HUES64 (cell line): Measurements from ENCODE around the gene ENOX1.
A peak's percentile ranks its signal among the peaks of the same experiment; 100 is the strongest.

Experiments
- H3K27ac ChIP-seq: 2 replicates; pipeline ENCODE4 v1.7.0; 2013; ENCODE audit warnings: low read depth, low read length, inconsistent platforms
- H3K27me3 ChIP-seq: 2 replicates; pipeline ENCODE4 v1.6.1; 2013; ENCODE audit warnings: mild to moderate bottlenecking, low read length; ENCODE audit not compliant: insufficient read depth
- H3K36me3 ChIP-seq: 2 replicates; pipeline ENCODE4 v1.6.1; 2013; ENCODE audit warnings: mild to moderate bottlenecking, low read length; ENCODE audit not compliant: insufficient read depth
- H3K4me1 ChIP-seq: 2 replicates; pipeline ENCODE4 v1.6.1; 2013; ENCODE audit warnings: mild to moderate bottlenecking, low read length, moderate library complexity; ENCODE audit not compliant: insufficient read depth
- H3K4me3 ChIP-seq: 2 replicates; pipeline ENCODE4 v1.5.1; 2013; ENCODE audit warnings: mild to moderate bottlenecking, low read length, moderate library complexity
- H3K9ac ChIP-seq: 2 replicates; pipeline ENCODE4 v1.6.1; 2013; ENCODE audit warnings: mild to moderate bottlenecking, low read depth, low read length
- H3K9me3 ChIP-seq: 2 replicates; pipeline ENCODE4 v1.6.1; 2013; ENCODE audit warnings: low read depth, low read length; ENCODE audit not compliant: insufficient read depth
- WGBS: fragments of 150-250, 120-280 bp; methylation state at CpG from one replicate; pipeline ENCODE4 v1.1.7; 2013; ENCODE audit warnings: missing lambda C conversion rate; 5-methylcytosine and 5-hydroxymethylcytosine counted together

The ENOX1 gene

GRCh38 chr13:43804461-43805070 lies 17.8 kb upstream of the ENOX1 start:
- H3K27ac ChIP-seq, result peak overlapping the region; percentile 63; the same call in 1 of the 2 replicates
- H3K36me3 ChIP-seq, result no peaks in the 10 kb centered on the region
- no peak overlapping the region for H3K4me3 ChIP-seq
- no peaks in the 10 kb centered on the region for H3K27me3 ChIP-seq
- no peaks in the 10 kb centered on the region for H3K9me3 ChIP-seq
- peaks cover 19% of the 10 kb centered on the region for H3K4me1 ChIP-seq
- 14% methylated on average over 1 of the region's 5 CpGs for WGBS
- H3K9ac ChIP-seq, result no peak overlapping the region

- H3K36me3 ChIP-seq, result no peaks in the 10 kb centered on the region
- no peaks in the 10 kb centered on the region for H3K27me3 ChIP-seq
- no peak overlapping the region for H3K9ac ChIP-seq
- no peak overlapping the region for H3K27ac ChIP-seq
- peaks cover 14% of the 10 kb centered on the region for H3K4me1 ChIP-seq
- H3K9me3 ChIP-seq, result no peaks in the 10 kb centered on the region
- H3K4me3 ChIP-seq, result no peak overlapping the region
Measured at GRCh38 chr13:43802511-43802910, 15.7 kb upstream of the ENOX1 start.

GRCh38 chr13:43800828-43801227 lies 14.1 kb upstream of the ENOX1 start:
- no peak overlapping the region for H3K27ac ChIP-seq
- no peaks in the 10 kb centered on the region for H3K27me3 ChIP-seq
- H3K9ac ChIP-seq, result no peak overlapping the region
- 66% methylated on average over 3 of the region's 3 CpGs for WGBS
- H3K4me3 ChIP-seq, result no peak overlapping the region
- no peaks in the 10 kb centered on the region for H3K36me3 ChIP-seq
- no peaks in the 10 kb centered on the region for H3K9me3 ChIP-seq
- peaks cover 14% of the 10 kb centered on the region for H3K4me1 ChIP-seq

DNA sequence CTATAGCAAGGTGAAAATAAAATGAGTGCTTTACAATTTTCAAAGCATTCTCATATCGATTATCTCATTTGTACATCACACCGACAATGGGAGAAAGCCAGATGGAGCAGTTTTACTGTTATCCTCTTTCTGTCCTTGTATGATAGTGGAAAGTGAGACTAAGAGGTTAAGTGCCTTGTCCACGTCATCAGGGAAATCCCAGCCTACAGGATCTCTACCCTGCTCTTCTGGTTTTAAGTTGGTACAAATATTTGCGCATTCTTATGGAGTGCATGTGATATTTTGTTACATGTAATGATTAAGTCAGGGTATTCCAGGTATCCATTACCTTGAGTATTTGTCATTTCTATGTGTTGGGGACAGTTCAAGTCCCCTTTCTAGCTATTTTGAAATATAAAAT lies 12.4 kb upstream of the ENOX1 start:
- H3K9me3 ChIP-seq, result no peaks in the 10 kb centered on the region
- no peak overlapping the region for H3K4me3 ChIP-seq
- 93% methylated on average over 3 of the region's 4 CpGs for WGBS
- peaks cover 1% of the 10 kb centered on the region; the same call in 1 of the 2 replicates for H3K4me1 ChIP-seq
- no peak overlapping the region for H3K27ac ChIP-seq
- no peak overlapping the region for H3K9ac ChIP-seq
- no peaks in the 10 kb centered on the region for H3K27me3 ChIP-seq
- no peaks in the 10 kb centered on the region for H3K36me3 ChIP-seq

DNA sequence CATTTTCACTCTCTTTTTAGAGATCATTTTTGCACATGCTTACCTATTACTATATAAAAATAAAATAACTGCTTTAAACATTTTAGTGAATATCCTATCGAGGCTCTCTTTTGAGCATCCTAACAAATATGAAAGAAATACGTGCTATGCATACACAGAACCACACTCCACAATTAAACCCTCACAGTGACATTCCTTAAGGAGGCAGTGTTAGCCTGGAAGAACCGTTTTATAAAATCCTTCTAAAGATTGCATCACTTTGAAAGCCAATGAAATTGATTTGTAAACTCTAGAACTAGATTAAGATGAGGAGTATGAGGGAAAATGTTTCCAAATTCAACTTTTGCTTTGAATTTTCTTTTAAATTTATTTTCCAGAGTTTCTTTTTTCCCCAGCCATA lies 11.1 kb upstream of the ENOX1 start:
- Histone ChIP-seq H3K4me1 (no peaks in the 10 kb centered on the region), H3K27ac (no peak overlapping the region), H3K36me3 (no peaks in the 10 kb centered on the region), H3K27me3 (no peaks in the 10 kb centered on the region), H3K4me3 (no peak overlapping the region), H3K9me3 (no peaks in the 10 kb centered on the region), H3K9ac (no peak overlapping the region)
- 90% methylated on average over 3 of the region's 3 CpGs for WGBS

GRCh38 chr13:43797159-43797558 lies 10.4 kb upstream of the ENOX1 start:
- no peak overlapping the region for H3K27ac ChIP-seq
- no peaks in the 10 kb centered on the region for H3K4me1 ChIP-seq
- no peaks in the 10 kb centered on the region for H3K27me3 ChIP-seq
- H3K4me3 ChIP-seq, result no peak overlapping the region
- H3K36me3 ChIP-seq, result no peaks in the 10 kb centered on the region
- WGBS, result 95% methylated on average over 1 of the region's 1 CpG
- no peaks in the 10 kb centered on the region for H3K9me3 ChIP-seq
- no peak overlapping the region for H3K9ac ChIP-seq

GRCh38 chr13:43794416-43794815 lies 7.6 kb upstream of the ENOX1 start:
- no peaks in the 10 kb centered on the region for H3K36me3 ChIP-seq
- no peaks in the 10 kb centered on the region for H3K4me1 ChIP-seq
- no peak overlapping the region for H3K9ac ChIP-seq

GRCh38 chr13:43792076-43792881 lies 5.5 kb upstream of the ENOX1 start:
- Histone ChIP-seq H3K9ac (no peak overlapping the region), H3K36me3 (no peaks in the 10 kb centered on the region), H3K27me3 (peaks cover 20% of the 10 kb centered on the region), H3K27ac (no peak overlapping the region), H3K4me1 (no peaks in the 10 kb centered on the region), H3K9me3 (no peaks in the 10 kb centered on the region), H3K4me3 (no peak overlapping the region)
- WGBS, result 78% methylated on average over 3 of the region's 3 CpGs

More at GRCh38 chr13:43794416-43794815, 7.6 kb upstream of the ENOX1 start:
- Histone ChIP-seq H3K9me3 (no peaks in the 10 kb centered on the region), H3K27me3 (no peaks in the 10 kb centered on the region), H3K4me3 (no peak overlapping the region), H3K27ac (no peak overlapping the region)

DNA sequence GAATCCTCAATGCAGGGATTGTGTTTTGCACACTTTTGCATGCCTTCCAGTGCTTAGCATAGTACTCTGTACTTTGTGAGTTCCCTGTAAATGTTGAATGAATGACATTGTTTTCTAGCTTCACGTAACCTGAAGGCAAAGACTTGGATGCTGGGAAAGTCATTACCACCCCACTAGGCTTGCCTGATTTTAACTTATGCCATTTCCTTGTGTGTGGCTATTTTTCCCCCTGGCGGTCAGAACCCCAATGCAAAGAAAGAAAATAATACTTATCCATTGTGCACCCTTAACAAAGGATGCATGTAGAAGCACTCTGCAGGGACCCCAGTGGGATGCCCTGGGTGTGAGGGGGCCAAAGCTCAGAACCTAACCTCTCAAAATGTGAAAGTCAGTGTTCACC lies 1.2 kb upstream of the ENOX1 start:
- Histone ChIP-seq H3K9me3 (no peaks in the 10 kb centered on the region), H3K27ac (no peak overlapping the region), H3K4me3 (peak overlapping the region; percentile 64), H3K36me3 (no peaks in the 10 kb centered on the region), H3K4me1 (0 out of 2 replicates have a peak, but pooled peaks cover 3% of the 10 kb centered on the region), H3K27me3 (peaks cover 63% of the 10 kb centered on the region), H3K9ac (no peak overlapping the region)
- 45% methylated on average over 2 of the region's 2 CpGs for WGBS

DNA sequence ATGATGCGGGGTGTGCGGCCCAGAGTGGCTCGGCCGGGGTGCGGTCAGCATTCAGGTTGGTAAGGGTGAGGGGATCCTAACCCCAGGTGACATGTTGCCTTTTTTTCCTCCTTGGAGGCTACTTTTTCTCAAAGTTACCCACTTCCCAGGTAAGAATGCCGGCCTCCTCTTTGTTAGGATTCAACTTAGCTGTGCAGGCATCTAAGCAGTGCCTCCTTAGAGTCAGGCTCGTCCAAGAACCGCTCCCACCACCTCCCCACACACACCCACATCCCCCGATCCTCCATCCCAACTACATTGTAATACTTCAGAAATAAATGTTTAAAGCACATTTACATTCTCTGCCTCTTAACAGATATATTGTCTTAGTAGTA lies 733 bp upstream of the ENOX1 start:
- Histone ChIP-seq H3K27me3 (peaks cover 68% of the 10 kb centered on the region), H3K9ac (peak overlapping the region; percentile 51; the same call in 1 of the 2 replicates), H3K4me3 (peak overlapping the region; percentile 64)

DNA sequence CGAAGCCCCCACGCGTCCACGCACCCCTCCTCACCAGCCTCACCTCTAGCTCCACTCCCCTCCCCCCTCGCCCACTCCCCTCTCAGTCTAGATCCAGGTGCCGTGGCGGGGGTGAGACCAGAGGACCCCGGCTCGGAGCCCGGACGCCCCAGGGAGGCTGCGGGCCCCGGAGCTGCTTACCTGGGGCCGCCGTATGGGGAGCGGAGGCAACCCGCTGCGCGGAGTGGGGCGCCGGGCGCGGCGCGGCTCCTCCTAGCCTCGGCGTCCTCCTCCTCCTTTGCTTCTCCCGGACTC lies 353 bp downstream of the ENOX1 start:
- Histone ChIP-seq H3K4me1 (0 out of 2 replicates have a peak, but pooled peaks cover 3% of the 10 kb centered on the region), H3K27me3 (peaks cover 78% of the 10 kb centered on the region), H3K4me3 (peak overlapping the region; percentile 64), H3K9me3 (no peaks in the 10 kb centered on the region), H3K27ac (no peak overlapping the region), H3K9ac (no peak overlapping the region), H3K36me3 (no peaks in the 10 kb centered on the region)
- 1% methylated on average over 28 of the region's 28 CpGs for WGBS

More for the DNA sequence above, 733 bp upstream of the ENOX1 start:
- Histone ChIP-seq H3K36me3 (no peaks in the 10 kb centered on the region), H3K4me1 (0 out of 2 replicates have a peak, but pooled peaks cover 3% of the 10 kb centered on the region), H3K27ac (no peak overlapping the region), H3K9me3 (no peaks in the 10 kb centered on the region)
- 16% methylated on average over 9 of the region's 9 CpGs for WGBS
